Measurements from ENCODE around the gene NUDT12. TPM values are rescaled to one million over a fixed set of nuclear protein-coding genes. Genes with fewer than 3 reads are reported as not detected.

NUDT12 gene
- polyA plus RNA-seq, 3 donors: 0.08 to 1.1 (median 0.11) TPM

GRCh38 chr5:103587185-103587748 lies 24.7 kb upstream of the NUDT12 start:
- Histone ChIP-seq H3K9ac (ENCODE audit: insufficient read depth, low read length, poor library complexity, severe bottlenecking) (no peak overlapping the region), H3K36me3 (replicated peaks in 1 of 2; ENCODE audit: control insufficient read depth in 1 of 2, insufficient read depth in 2 of 2, low read length in 2 of 2) (no peaks in the 10 kb centered on the region), H3K27me3 (ENCODE audit: control insufficient read depth in 2 of 2, insufficient read depth in 2 of 2, low read length in 2 of 2) (no peaks in the 10 kb centered on the region), H3K9me3 (replicated peaks in 1 of 2; ENCODE audit: control insufficient read depth in 1 of 2, insufficient read depth in 1 of 2, low read length in 2 of 2) (no peaks in the 10 kb centered on the region), H3K4me3 (replicated peaks in 1 of 3; ENCODE audit: low read depth in 2 of 3, low read length in 3 of 3) (no peak overlapping the region), H3K79me2 (ENCODE audit: insufficient read depth, low read length) (no peaks in the 10 kb centered on the region), H3K4me2 (replicated peaks; ENCODE audit: extremely low read depth, low read length, poor library complexity, severe bottlenecking) (no peak overlapping the region), H2AFZ (ENCODE audit: insufficient read depth, low read depth, low read length, poor library complexity, severe bottlenecking) (no peak overlapping the region), H4K20me1 (ENCODE audit: insufficient read depth, low read length) (no peaks in the 10 kb centered on the region), H3K27ac (ENCODE audit: low read depth in 1 of 2, low read length in 2 of 2) (no peak overlapping the region), H3K4me1 (ENCODE audit: control insufficient read depth in 1 of 2, insufficient read depth in 2 of 2, low read length in 2 of 2) (no peaks in the 10 kb centered on the region)
- intact Hi-C loops (cut with micrococcal nuclease): no loop called here
- TF ChIP-seq CTCF (IDR thresholded peaks at IDR 0.05): no peak
- Mint-ChIP-seq H3K4me3 (no peak overlapping the region), H3K27me3 (ENCODE audit: low read depth in 3 of 3) (no peaks in the 10 kb centered on the region), H3K36me3 (no peaks in the 10 kb centered on the region), H3K9me3 (no peaks in the 10 kb centered on the region), H3K4me1 (no peaks in the 10 kb centered on the region), H3K27ac (no peak overlapping the region)
- no peak for DNase-seq
- WGBS (ENCODE audit: insufficient coverage): no CpG with 5 or more reads among the region's 2 CpGs

- peak; percentile 23 for TF ChIP-seq CTCF (IDR thresholded peaks at IDR 0.05)
- no peaks in the 10 kb centered on the region for H3K36me3 ChIP-seq (replicated peaks in 1 of 2; ENCODE audit: control insufficient read depth in 1 of 2, insufficient read depth in 2 of 2, low read length in 2 of 2)
- Mint-ChIP-seq H3K27me3 (ENCODE audit: low read depth in 3 of 3) (no peaks in the 10 kb centered on the region), H3K4me3 (no peak overlapping the region), H3K36me3 (no peaks in the 10 kb centered on the region), H3K27ac (no peak overlapping the region), H3K9me3 (no peaks in the 10 kb centered on the region), H3K4me1 (no peaks in the 10 kb centered on the region)
- H4K20me1 ChIP-seq (ENCODE audit: insufficient read depth, low read length): no peaks in the 10 kb centered on the region
- no peaks in the 10 kb centered on the region for H3K79me2 ChIP-seq (ENCODE audit: insufficient read depth, low read length)
- H3K4me3 ChIP-seq (replicated peaks in 1 of 3; ENCODE audit: low read depth in 2 of 3, low read length in 3 of 3): no peak overlapping the region
- no peak for DNase-seq
- no peak overlapping the region for H3K9ac ChIP-seq (ENCODE audit: insufficient read depth, low read length, poor library complexity, severe bottlenecking)
- WGBS (ENCODE audit: insufficient coverage): no CpG with 5 or more reads among the region's 2 CpGs
- no peaks in the 10 kb centered on the region for H3K4me1 ChIP-seq (ENCODE audit: control insufficient read depth in 1 of 2, insufficient read depth in 2 of 2, low read length in 2 of 2)
- no peaks in the 10 kb centered on the region for H3K9me3 ChIP-seq (replicated peaks in 1 of 2; ENCODE audit: control insufficient read depth in 1 of 2, insufficient read depth in 1 of 2, low read length in 2 of 2)
- H3K27me3 ChIP-seq (ENCODE audit: control insufficient read depth in 2 of 2, insufficient read depth in 2 of 2, low read length in 2 of 2): no peaks in the 10 kb centered on the region
- no peak overlapping the region for H3K4me2 ChIP-seq (replicated peaks; ENCODE audit: extremely low read depth, low read length, poor library complexity, severe bottlenecking)
- H2AFZ ChIP-seq (ENCODE audit: insufficient read depth, low read depth, low read length, poor library complexity, severe bottlenecking): no peak overlapping the region
- intact Hi-C loops (cut with micrococcal nuclease): no loop called here
- no peak overlapping the region for H3K27ac ChIP-seq (ENCODE audit: low read depth in 1 of 2, low read length in 2 of 2)
Measured at GRCh38 chr5:103582364-103582763, 19.8 kb upstream of the NUDT12 start.

Measured in CD14-positive monocyte (primary cell).